GM12872 (cell line): ENCODE data around the gene RACGAP1.

Experiments
- TF ChIP-seq, protein P1 (sequence below): IDR thresholded peaks from 3 replicates; pipeline ENCODE4 v1.5.1; 2011; ENCODE audit warnings: low read depth, mild to moderate bottlenecking, low read length, moderate library complexity; ENCODE audit not compliant: insufficient read depth

RACGAP1 gene

DNA sequence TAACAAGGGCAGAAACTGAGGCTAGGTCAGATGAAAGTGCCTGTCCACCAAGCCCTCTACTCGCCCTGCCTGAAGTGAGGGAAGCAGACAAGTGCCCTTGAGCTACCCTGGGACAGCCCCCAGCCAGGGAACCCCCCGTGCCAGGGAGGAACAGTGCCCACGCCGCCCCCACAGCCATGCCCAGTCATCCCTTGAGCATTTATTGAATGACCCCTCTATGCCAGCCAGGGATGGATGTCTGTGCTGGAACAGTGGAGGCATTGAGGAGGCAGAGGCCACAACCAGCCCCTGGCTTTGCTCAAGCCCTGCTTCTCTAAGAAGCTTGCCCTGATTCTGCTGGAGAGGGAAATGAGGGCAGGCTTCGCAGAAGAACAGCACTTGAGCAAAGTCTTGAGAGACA lies 56.3 kb downstream of the RACGAP1 start:
- TF ChIP-seq, protein P1, sequence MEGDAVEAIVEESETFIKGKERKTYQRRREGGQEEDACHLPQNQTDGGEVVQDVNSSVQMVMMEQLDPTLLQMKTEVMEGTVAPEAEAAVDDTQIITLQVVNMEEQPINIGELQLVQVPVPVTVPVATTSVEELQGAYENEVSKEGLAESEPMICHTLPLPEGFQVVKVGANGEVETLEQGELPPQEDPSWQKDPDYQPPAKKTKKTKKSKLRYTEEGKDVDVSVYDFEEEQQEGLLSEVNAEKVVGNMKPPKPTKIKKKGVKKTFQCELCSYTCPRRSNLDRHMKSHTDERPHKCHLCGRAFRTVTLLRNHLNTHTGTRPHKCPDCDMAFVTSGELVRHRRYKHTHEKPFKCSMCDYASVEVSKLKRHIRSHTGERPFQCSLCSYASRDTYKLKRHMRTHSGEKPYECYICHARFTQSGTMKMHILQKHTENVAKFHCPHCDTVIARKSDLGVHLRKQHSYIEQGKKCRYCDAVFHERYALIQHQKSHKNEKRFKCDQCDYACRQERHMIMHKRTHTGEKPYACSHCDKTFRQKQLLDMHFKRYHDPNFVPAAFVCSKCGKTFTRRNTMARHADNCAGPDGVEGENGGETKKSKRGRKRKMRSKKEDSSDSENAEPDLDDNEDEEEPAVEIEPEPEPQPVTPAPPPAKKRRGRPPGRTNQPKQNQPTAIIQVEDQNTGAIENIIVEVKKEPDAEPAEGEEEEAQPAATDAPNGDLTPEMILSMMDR: no peak

DNA sequence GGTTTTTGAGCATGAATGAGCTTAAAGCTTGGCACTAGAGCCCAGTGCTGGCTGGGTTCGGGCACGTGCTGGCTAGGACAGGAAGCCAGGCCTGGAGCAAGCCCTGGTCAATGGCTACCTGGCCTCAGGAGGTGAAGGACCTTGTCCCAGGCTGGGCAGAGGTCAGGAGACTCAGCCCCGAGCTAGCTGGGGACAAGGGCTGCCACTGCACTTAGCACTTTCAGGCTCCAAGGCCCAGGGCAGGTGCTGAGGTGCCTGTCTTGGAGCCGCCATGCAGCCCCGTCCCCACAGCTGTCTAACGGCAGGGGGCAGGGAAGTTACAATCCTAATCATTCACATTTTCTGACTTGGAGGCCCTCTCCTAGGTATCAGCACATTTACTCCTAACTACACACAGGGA lies 56.8 kb downstream of the RACGAP1 start:
- TF ChIP-seq, protein P1: no peak

DNA sequence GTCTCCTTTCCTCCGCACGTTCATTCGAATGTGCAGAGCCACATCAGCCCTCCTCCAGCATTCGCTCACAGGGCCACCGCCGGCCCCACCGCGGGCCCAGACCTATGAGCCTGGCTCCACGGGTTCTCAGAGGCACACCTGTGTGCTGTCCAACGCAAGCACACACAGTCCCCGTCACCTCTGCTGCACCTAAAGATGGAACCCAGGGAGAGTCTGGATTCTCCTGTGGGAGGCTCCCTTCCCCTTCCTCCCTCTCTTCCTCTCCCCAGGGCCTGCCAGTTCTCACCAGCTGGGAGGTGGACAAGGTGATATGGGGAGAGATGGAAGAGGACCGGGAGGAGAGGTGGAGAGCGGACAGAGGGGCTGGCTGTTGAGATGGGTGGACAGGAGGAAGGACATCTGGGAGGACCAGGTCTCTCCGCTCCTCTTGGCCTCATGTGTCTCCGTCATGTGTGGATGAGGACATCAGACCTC lies 57.5 kb downstream of the RACGAP1 start:
- TF ChIP-seq, protein P1: no peak

DNA sequence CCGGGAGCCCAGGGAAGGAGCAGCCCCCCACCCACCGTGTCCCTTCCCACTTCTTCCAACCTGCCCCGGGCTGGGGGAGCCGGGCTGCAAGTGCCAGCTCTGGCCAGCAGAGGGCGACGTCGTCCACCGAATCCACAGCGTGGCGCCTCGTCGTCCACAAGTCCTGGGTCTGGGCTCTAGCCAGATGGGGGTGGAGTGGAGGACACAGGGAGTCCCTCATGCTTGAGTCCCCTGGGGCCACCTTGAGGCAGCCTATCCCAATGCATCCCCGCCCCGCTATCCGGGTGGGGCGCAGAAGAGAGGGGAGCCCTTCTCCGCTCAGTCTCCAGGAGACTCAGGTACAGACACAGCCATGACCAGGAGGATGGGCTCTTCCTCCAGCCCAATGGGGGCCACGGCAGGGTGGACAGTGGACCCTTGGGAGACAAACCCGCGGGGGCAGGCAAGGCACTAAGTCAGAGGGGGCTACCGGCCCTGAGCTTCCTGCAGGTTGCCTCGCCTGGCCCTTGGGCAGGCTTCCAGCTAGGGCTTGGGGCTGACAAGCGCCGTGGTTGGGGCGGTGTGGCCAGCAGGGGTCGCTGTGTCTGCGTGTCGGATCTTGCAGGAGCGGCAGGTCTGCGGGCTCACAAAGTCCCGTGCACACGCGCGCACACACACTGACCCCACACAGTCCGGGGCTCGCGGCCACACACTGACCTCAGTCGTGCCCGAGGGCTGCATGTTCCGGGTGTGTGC lies 58.1 kb downstream of the RACGAP1 start:
- TF ChIP-seq, protein P1: peak; percentile 90

DNA sequence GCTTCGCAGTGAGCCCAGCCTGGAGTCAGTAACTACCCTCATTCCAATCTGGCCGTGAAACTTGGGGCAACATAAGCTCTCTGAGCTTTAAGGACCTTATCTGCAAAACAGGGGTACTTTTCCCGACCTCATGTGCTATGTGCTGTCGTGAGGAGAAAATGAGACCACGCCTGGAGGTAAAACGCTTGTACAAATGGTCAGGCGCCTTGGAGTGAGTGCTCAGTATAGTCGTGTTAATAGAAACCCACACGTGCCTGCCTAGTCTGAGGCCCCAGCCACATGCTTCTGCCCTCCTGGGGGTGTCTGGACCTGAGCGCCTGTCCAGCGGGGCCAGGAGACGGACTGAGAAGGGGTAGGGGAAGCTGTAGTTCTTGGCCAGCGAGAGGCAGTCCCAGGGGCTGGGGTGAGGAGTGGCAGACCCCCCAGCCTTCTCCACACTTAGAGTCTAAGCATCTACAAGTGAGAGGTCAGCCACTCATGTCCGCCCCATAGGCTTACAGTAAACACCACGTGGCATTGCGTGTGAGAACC lies 58.7 kb downstream of the RACGAP1 start:
- TF ChIP-seq, protein P1: no peak

DNA sequence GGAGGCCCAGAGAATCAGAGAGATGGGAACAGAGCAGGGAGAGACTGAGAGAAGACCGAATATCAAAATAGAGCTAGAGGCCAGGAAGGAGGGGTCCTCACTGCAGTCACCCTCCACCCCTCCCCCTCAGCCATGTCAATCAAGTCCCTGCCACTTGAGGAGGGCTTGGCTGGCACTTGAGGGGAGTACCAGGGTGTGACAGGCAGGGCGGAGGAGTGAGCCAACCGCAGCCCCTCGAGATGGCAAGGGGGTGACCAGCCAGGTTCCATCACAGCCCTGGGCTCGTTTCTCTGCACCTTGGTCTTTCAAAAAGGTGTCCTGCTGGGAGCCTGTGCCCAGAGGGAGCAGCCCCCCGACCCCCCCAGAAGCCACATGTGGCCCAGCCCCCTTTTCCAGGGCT lies 59.5 kb downstream of the RACGAP1 start:
- TF ChIP-seq, protein P1: no peak

DNA sequence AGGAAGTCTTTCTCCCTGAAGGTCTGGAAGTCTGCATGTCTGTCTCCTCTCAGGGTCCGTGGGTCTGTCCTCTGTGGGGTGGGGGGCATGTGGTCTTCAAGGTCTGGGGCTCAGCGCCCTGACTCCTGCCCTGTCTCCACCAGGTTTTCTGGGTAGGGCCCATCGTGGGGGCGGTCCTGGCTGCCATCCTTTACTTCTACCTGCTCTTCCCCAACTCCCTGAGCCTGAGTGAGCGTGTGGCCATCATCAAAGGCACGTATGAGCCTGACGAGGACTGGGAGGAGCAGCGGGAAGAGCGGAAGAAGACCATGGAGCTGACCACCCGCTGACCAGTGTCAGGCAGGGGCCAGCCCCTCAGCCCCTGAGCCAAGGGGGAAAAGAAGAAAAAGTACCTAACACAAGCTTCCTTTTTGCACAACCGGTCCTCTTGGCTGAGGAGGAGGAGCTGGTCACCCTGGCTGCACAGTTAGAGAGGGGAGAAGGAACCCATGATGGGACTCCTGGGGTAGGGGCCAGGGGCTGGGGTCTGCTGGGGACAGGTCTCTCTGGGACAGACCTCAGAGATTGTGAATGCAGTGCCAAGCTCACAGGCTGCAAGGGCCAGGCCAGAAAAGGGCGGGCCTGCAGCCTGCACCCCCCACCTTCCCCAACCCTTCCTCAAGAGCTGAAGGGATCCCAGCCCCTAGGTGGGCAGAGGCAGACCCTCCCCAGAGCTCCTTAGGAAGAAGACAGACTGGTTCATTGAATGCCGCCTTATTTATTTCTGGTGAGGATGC lies 60.3 kb downstream of the RACGAP1 start:
- TF ChIP-seq, protein P1: no peak
